GM23248 (cell line): ENCODE measurements around the gene FYB2. TPM values are rescaled to one million over a fixed set of nuclear protein-coding genes. Genes with fewer than 3 reads are reported as not detected.
A peak's percentile ranks its signal among the peaks of the same experiment; 100 is the strongest.

Experiments
- DNase-seq: peaks from one replicate; pipeline ENCODE4 v3.0.0-alpha.2; 2015
- H2AFZ ChIP-seq: fragments of 200-600 bp; sonication (generic); 2 replicates; pipeline ENCODE4 v1.6.1; 2016; ENCODE audit warnings: antibody characterized with exemption
- H3F3A ChIP-seq: fragments of 200-600 bp; sonication (generic); 2 replicates; pipeline ENCODE4 v1.6.1; 2016; ENCODE audit warnings: mild to moderate bottlenecking, antibody characterized with exemption, mixed run types; ENCODE audit not compliant: insufficient read depth
- H3K27ac ChIP-seq: fragments of 200-600 bp; sonication (generic); 2 replicates; pipeline ENCODE4 v1.5.1; 2016; ENCODE audit warnings: mild to moderate bottlenecking
- H3K27me3 ChIP-seq: fragments of 200-600 bp; sonication (generic); replicated peaks from 2 replicates; pipeline ENCODE4 v1.6.1; 2016; ENCODE audit warnings: mild to moderate bottlenecking; ENCODE audit not compliant: insufficient read depth
- H3K36me3 ChIP-seq: fragments of 200-600 bp; sonication (generic); 2 replicates; pipeline ENCODE4 v1.6.1; 2016; ENCODE audit warnings: low read depth, mild to moderate bottlenecking
- H3K4me1 ChIP-seq: fragments of 200-600 bp; sonication (generic); 2 replicates; pipeline ENCODE4 v1.6.1; 2016; ENCODE audit warnings: mild to moderate bottlenecking; ENCODE audit not compliant: insufficient read depth
- H3K4me2 ChIP-seq: fragments of 200-600 bp; sonication (generic); one replicate; pipeline ENCODE4 v1.6.1; 2016; ENCODE audit warnings: mild to moderate bottlenecking; ENCODE audit not compliant: unreplicated experiment
- H3K4me3 ChIP-seq: fragments of 200-600 bp; sonication (generic); 2 replicates; pipeline ENCODE4 v1.5.1; 2016; ENCODE audit warnings: mild to moderate bottlenecking
- H3K79me2 ChIP-seq: fragments of 200-600 bp; sonication (generic); 2 replicates; pipeline ENCODE4 v1.6.1; 2016; ENCODE audit warnings: mild to moderate bottlenecking; ENCODE audit not compliant: insufficient read depth
- H3K9ac ChIP-seq: fragments of 200-600 bp; sonication (generic); 2 replicates; pipeline ENCODE4 v1.6.1; 2016; ENCODE audit warnings: mild to moderate bottlenecking
- H3K9me2 ChIP-seq: fragments of 200-600 bp; sonication (generic); 2 replicates; pipeline ENCODE4 v1.6.1; 2016; ENCODE audit warnings: mixed run types, mild to moderate bottlenecking, moderate library complexity; ENCODE audit not compliant: insufficient read depth
- H3K9me3 ChIP-seq: fragments of 200-600 bp; sonication (generic); one replicate; pipeline ENCODE4 v1.6.1; 2017; ENCODE audit warnings: low read depth
- H4K20me1 ChIP-seq: fragments of 200-600 bp; sonication (generic); 2 replicates; pipeline ENCODE4 v1.6.0; 2016; ENCODE audit not compliant: insufficient read depth
- EZH2 ChIP-seq: fragments of 200-600 bp; sonication (generic); IDR thresholded peaks from 2 replicates; pipeline ENCODE4 v1.6.1; 2018; ENCODE audit warnings: antibody characterized with exemption, mild to moderate bottlenecking; ENCODE audit not compliant: insufficient read depth, poor library complexity, severe bottlenecking
- EZH2phosphoT487 ChIP-seq: fragments of 200-600 bp; sonication (generic); IDR thresholded peaks from 2 replicates; pipeline ENCODE4 v1.6.1; 2018; ENCODE audit warnings: antibody characterized with exemption, moderate library complexity, mild to moderate bottlenecking, low read depth; ENCODE audit not compliant: insufficient read depth
- WGBS, 2 experiments: methylation state at CpG; one replicate each; pipeline ENCODE4 v1.1.6; 2015 to 2017; ENCODE audit warnings: low lambda C conversion rate in 2 of 2, low coverage in 1 of 2; ENCODE audit errors: missing lambda C conversion rate in 2 of 2; 5-methylcytosine and 5-hydroxymethylcytosine counted together
- in situ Hi-C: fragments of 300-500 bp; cut with MboI; formaldehyde crosslinking; loops from 2 replicates; pipeline ENCODE4 v1.15.0; 2020
- polyA plus RNA-seq: library from polyadenylated mRNA; unstranded; fragments of >200 nt; fragmentation: Nextera tagmentation; extraction: Ambion mirVana; gene quantifications from 2 replicates; pipeline ENCODE4 v1.2.1, GENCODE V29; 2016
- total RNA-seq: library from RNA; depleted of rRNA; stranded (reverse); fragments of >200 nt; shearing (Covaris generic); gene quantifications from 2 replicates; pipeline ENCODE4 v1.2.3, GENCODE V29; 2014

The FYB2 gene
- total and polyA plus RNA-seq, 2 experiments from 2014 or later: not detected

GRCh38 chr1:56834137-56834900 lies 15.1 kb upstream of the FYB2 start:
- WGBS, 2 experiments: 72 to 79% methylated on average over 5 of the region's 5 CpGs
- 0 out of 2 replicates have a peak, but pooled peaks cover 4% of the 10 kb centered on the region for H3F3A ChIP-seq
- no peak for DNase-seq
- no peaks in the 10 kb centered on the region for H4K20me1 ChIP-seq
- TF ChIP-seq EZH2 (no peak), EZH2phosphoT487 (no peak)
- no peak overlapping the region for H3K27ac ChIP-seq
- in situ Hi-C loops: loop anchor here (10.0 to 25.0 kb wide), 3 partner anchors 140 to 1328 kb away; no protein-coding TSS in a partner anchor
- H3K4me1 ChIP-seq: peaks cover 16% of the 10 kb centered on the region
- H3K9ac ChIP-seq: no peak overlapping the region
- no peaks in the 10 kb centered on the region for H3K9me3 ChIP-seq
- no peaks in the 10 kb centered on the region for H3K9me2 ChIP-seq
- no peaks in the 10 kb centered on the region for H3K79me2 ChIP-seq
- no peak overlapping the region for H2AFZ ChIP-seq
- no peak overlapping the region for H3K4me2 ChIP-seq
- H3K36me3 ChIP-seq: no peaks in the 10 kb centered on the region
- no peaks in the 10 kb centered on the region for H3K27me3 ChIP-seq
- H3K4me3 ChIP-seq: no peak overlapping the region

- Histone ChIP-seq H3K4me1 (peaks cover 16% of the 10 kb centered on the region), H3K9me3 (no peaks in the 10 kb centered on the region), H3K27me3 (no peaks in the 10 kb centered on the region), H3K9ac (no peak overlapping the region), H3K79me2 (no peaks in the 10 kb centered on the region), H3K4me2 (no peak overlapping the region), H3K9me2 (no peaks in the 10 kb centered on the region), H3K27ac (no peak overlapping the region), H3F3A (no peaks in the 10 kb centered on the region), H3K36me3 (no peaks in the 10 kb centered on the region), H4K20me1 (no peaks in the 10 kb centered on the region), H3K4me3 (no peak overlapping the region), H2AFZ (0 out of 2 replicates have a peak overlapping the region, but pooled peaks have one; percentile 1)
- no peak for TF ChIP-seq EZH2
- in situ Hi-C loops: loop anchor here (10.0 to 25.0 kb wide), 3 partner anchors 142 to 1329 kb away; no protein-coding TSS in a partner anchor
- no peak for DNase-seq
- WGBS, 2 experiments: 97 to 100% methylated on average over 4 of the region's 4 CpGs
Observed at GRCh38 chr1:56833088-56833487, 13.9 kb upstream of the FYB2 start.

- peak; percentile 97 for DNase-seq
- peaks cover 16% of the 10 kb centered on the region for H3K4me1 ChIP-seq
- TF ChIP-seq EZH2 (no peak), EZH2phosphoT487 (0 out of 2 replicates have a peak, but pooled peaks have one; percentile 53)
- H3K79me2 ChIP-seq: no peaks in the 10 kb centered on the region
- no peaks in the 10 kb centered on the region for H3F3A ChIP-seq
- 1% methylated on average over 8 of the region's 8 CpGs for WGBS, 2 experiments
- peak overlapping the region; percentile 53 for H3K4me3 ChIP-seq
- no peaks in the 10 kb centered on the region for H4K20me1 ChIP-seq
- no peaks in the 10 kb centered on the region for H3K27me3 ChIP-seq
- H3K9me2 ChIP-seq: no peaks in the 10 kb centered on the region
- in situ Hi-C loops: loop anchor here (10.0 to 25.0 kb wide), 3 partner anchors 143 to 1330 kb away; no protein-coding TSS in a partner anchor
- H3K4me2 ChIP-seq: peak overlapping the region; percentile 67
- H2AFZ ChIP-seq: peak overlapping the region; percentile 66; the same call in 1 of the 2 replicates
- H3K9me3 ChIP-seq: no peaks in the 10 kb centered on the region
- H3K9ac ChIP-seq: peak overlapping the region; percentile 57
- H3K36me3 ChIP-seq: no peaks in the 10 kb centered on the region
- peak overlapping the region; percentile 77 for H3K27ac ChIP-seq
Observed at GRCh38 chr1:56831871-56832693, 12.9 kb upstream of the FYB2 start.

GRCh38 chr1:56830052-56830451 lies 10.8 kb upstream of the FYB2 start:
- no peak overlapping the region for H3K27ac ChIP-seq
- in situ Hi-C loops: loop anchor here (10.0 to 25.0 kb wide), 3 partner anchors 145 to 1332 kb away; no protein-coding TSS in a partner anchor
- no peaks in the 10 kb centered on the region for H3K27me3 ChIP-seq
- no peaks in the 10 kb centered on the region for H4K20me1 ChIP-seq
- H3K79me2 ChIP-seq: no peaks in the 10 kb centered on the region
- H3K36me3 ChIP-seq: no peaks in the 10 kb centered on the region
- H3K9me2 ChIP-seq: no peaks in the 10 kb centered on the region
- H3K9ac ChIP-seq: no peak overlapping the region
- H3K4me3 ChIP-seq: no peak overlapping the region
- no peaks in the 10 kb centered on the region for H3K9me3 ChIP-seq
- peaks cover 16% of the 10 kb centered on the region for H3K4me1 ChIP-seq
- no peaks in the 10 kb centered on the region for H3F3A ChIP-seq
- TF ChIP-seq EZH2phosphoT487 (no peak), EZH2 (no peak)
- no peak overlapping the region for H3K4me2 ChIP-seq
- no peak for DNase-seq
- no peak overlapping the region for H2AFZ ChIP-seq
- whole genome bisulfite sequencing, 2 experiments: 84 to 95% methylated on average over 4 of the region's 4 CpGs
